ENCODE results near the gene DPP10.

Gene DPP10

GRCh38 chr2:114426756-114427155 is 15.7 kb upstream of the DPP10 start:
- H3K27me3 ChIP-seq (ENCODE audit: insufficient read depth, low read length, poor library complexity, severe bottlenecking), result no peaks in the 10 kb centered on the region
- H3K4me3 ChIP-seq (ENCODE audit: low read length, poor library complexity, severe bottlenecking), result no peak overlapping the region
- TF ChIP-seq EZH2phosphoT487 (IDR thresholded peaks at IDR 0.05; ENCODE audit: borderline replicate concordance) (no peak), CTCF (conservative IDR thresholded peaks at IDR 0.05; ENCODE audit: low read length) (no peak)
- H3K4me2 ChIP-seq (ENCODE audit: low read depth, low read length, poor library complexity, severe bottlenecking), result no peak overlapping the region
- H3K79me2 ChIP-seq (ENCODE audit: insufficient read depth, low read length), result no peaks in the 10 kb centered on the region
- no peaks in the 10 kb centered on the region for H4K20me1 ChIP-seq (ENCODE audit: insufficient read depth, low read length, poor library complexity, severe bottlenecking)
- H3K9me3 ChIP-seq (ENCODE audit: insufficient read depth, low read depth, low read length), result no peaks in the 10 kb centered on the region
- H2AFZ ChIP-seq (ENCODE audit: low read length), result no peak overlapping the region
- H3K36me3 ChIP-seq (ENCODE audit: insufficient read depth, low read length), result no peaks in the 10 kb centered on the region
- no peaks in the 10 kb centered on the region for H3F3A ChIP-seq (ENCODE audit: low read depth)
- H3K4me1 ChIP-seq (ENCODE audit: insufficient read depth, low read length, poor library complexity, severe bottlenecking), result no peaks in the 10 kb centered on the region
- H3K9me2 ChIP-seq (replicated peaks; ENCODE audit: low read depth, low read length), result no peaks in the 10 kb centered on the region
- H3K9ac ChIP-seq (ENCODE audit: low read depth, low read length, poor library complexity, severe bottlenecking), result no peak overlapping the region

DNA sequence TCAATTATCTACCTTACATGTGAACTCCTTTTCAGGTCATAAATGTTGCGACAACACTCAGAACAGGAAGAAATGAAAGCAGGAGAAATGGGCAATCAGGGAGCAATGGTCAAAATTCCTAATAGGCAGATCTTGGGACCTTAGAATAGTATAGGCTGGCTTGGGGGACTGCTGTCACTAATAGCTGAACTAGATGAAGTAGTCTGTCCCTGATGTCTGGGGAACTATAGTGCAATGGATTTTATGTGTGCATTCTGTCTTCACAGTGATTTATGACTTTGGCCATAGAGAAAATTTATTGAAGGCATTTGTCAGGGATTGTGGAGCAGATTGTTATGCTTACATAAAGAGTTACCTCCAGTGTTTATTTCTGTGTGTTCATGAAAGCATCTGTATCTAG is 6.1 kb upstream of the DPP10 start:
- no peak for TF ChIP-seq CTCF (conservative IDR thresholded peaks at IDR 0.05; ENCODE audit: low read length)
- TF ChIP-seq EZH2phosphoT487 (IDR thresholded peaks at IDR 0.05; ENCODE audit: borderline replicate concordance), result no peak
- Histone ChIP-seq H3K4me3 (ENCODE audit: low read length, poor library complexity, severe bottlenecking) (no peak overlapping the region), H3K9ac (ENCODE audit: low read depth, low read length, poor library complexity, severe bottlenecking) (no peak overlapping the region), H3F3A (ENCODE audit: low read depth) (no peaks in the 10 kb centered on the region), H3K4me1 (ENCODE audit: insufficient read depth, low read length, poor library complexity, severe bottlenecking) (no peaks in the 10 kb centered on the region), H3K36me3 (ENCODE audit: insufficient read depth, low read length) (no peaks in the 10 kb centered on the region), H3K9me2 (replicated peaks; ENCODE audit: low read depth, low read length) (no peaks in the 10 kb centered on the region), H3K79me2 (ENCODE audit: insufficient read depth, low read length) (no peaks in the 10 kb centered on the region), H3K9me3 (ENCODE audit: insufficient read depth, low read depth, low read length) (no peaks in the 10 kb centered on the region), H3K27me3 (ENCODE audit: insufficient read depth, low read length, poor library complexity, severe bottlenecking) (no peaks in the 10 kb centered on the region), H3K4me2 (ENCODE audit: low read depth, low read length, poor library complexity, severe bottlenecking) (no peak overlapping the region), H2AFZ (ENCODE audit: low read length) (no peak overlapping the region), H4K20me1 (ENCODE audit: insufficient read depth, low read length, poor library complexity, severe bottlenecking) (no peaks in the 10 kb centered on the region)

GRCh38 chr2:114446571-114446970 is 4.1 kb downstream of the DPP10 start:
- TF ChIP-seq EZH2phosphoT487 (IDR thresholded peaks at IDR 0.05; ENCODE audit: borderline replicate concordance) (no peak), CTCF (conservative IDR thresholded peaks at IDR 0.05; ENCODE audit: low read length) (no peak)
- Histone ChIP-seq H3K27me3 (ENCODE audit: insufficient read depth, low read length, poor library complexity, severe bottlenecking) (no peaks in the 10 kb centered on the region), H3K36me3 (ENCODE audit: insufficient read depth, low read length) (no peaks in the 10 kb centered on the region), H3K4me2 (ENCODE audit: low read depth, low read length, poor library complexity, severe bottlenecking) (no peak overlapping the region), H3K4me1 (ENCODE audit: insufficient read depth, low read length, poor library complexity, severe bottlenecking) (no peaks in the 10 kb centered on the region), H3K4me3 (ENCODE audit: low read length, poor library complexity, severe bottlenecking) (no peak overlapping the region), H3K9ac (ENCODE audit: low read depth, low read length, poor library complexity, severe bottlenecking) (no peak overlapping the region), H3K9me3 (ENCODE audit: insufficient read depth, low read depth, low read length) (no peaks in the 10 kb centered on the region), H3K79me2 (ENCODE audit: insufficient read depth, low read length) (no peaks in the 10 kb centered on the region), H3K9me2 (replicated peaks; ENCODE audit: low read depth, low read length) (no peaks in the 10 kb centered on the region), H3F3A (ENCODE audit: low read depth) (no peaks in the 10 kb centered on the region), H4K20me1 (ENCODE audit: insufficient read depth, low read length, poor library complexity, severe bottlenecking) (no peaks in the 10 kb centered on the region), H2AFZ (ENCODE audit: low read length) (no peak overlapping the region)
